ENCODE measurements around the gene LTA. TPM values are rescaled to one million over a fixed set of nuclear protein-coding genes. Genes with fewer than 3 reads are reported as not detected.

Gene LTA
- total RNA-seq, 1 experiment from 2014 or later: not detected

DNA sequence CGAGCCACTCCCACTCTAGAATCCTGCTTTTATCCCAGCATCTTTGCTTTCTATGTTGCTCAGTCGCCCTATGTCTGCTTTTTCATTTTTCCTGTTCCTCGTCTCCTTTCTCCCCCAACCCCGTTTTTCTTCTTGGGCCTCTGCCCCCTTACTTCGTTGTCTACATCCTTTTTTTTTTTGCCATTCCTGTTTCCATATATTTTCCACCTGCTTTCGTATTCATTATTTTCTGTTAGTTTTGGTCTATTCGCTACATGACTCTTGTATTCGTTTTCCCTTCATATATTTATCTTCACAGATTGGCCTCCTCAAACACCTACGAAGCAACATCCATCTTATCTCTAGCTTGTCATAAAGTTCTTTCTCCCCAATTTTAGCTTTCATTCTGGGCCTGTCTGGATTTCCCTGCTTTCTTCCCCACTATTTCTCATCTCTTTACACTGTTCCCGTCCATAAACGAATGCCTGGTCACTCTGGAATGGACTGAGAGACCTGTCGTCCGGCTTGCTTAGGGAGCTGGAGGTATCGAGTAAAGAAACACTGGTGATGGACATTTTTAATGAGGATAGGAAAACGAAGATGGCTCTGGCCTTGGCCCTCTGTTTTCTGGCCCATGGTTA, 49.3 kb downstream of the LTA start:
- Histone ChIP-seq H3K23ac (ENCODE audit: insufficient read length, low read depth, low read length) (no peak overlapping the region), H3K4me2 (ENCODE audit: insufficient read depth, insufficient read length, low read length) (peak overlapping the region; percentile 92), H4K5ac (ENCODE audit: insufficient read length, low read depth, low read length) (no peak overlapping the region), H2BK5ac (ENCODE audit: insufficient read length, low read length) (no peak overlapping the region), H3K79me1 (ENCODE audit: insufficient read depth, low read depth, low read length, poor library complexity, severe bottlenecking) (peaks cover 2% of the 10 kb centered on the region), H3K14ac (ENCODE audit: insufficient read depth, low read length) (peak overlapping the region; percentile 98; the same call in 1 of the 2 replicates), H3K9ac (ENCODE audit: extremely low read depth, insufficient read length, low read length) (peak overlapping the region; percentile 91), H3K9me3 (ENCODE audit: control insufficient read depth, low read depth, low read length) (no peaks in the 10 kb centered on the region), H3K23me2 (ENCODE audit: insufficient read length, low read depth, low read length, poor library complexity, severe bottlenecking) (peaks cover 8% of the 10 kb centered on the region), H3K56ac (ENCODE audit: insufficient read length, low read depth, low read length) (no peak overlapping the region), H3K4me1 (ENCODE audit: insufficient read depth, low read length) (peaks cover 3% of the 10 kb centered on the region; the same call in 1 of the 2 replicates), H3K79me2 (ENCODE audit: insufficient read depth, low read length) (peaks cover 20% of the 10 kb centered on the region), H4K91ac (ENCODE audit: insufficient read length, low read depth, low read length) (no peak overlapping the region), H4K20me1 (ENCODE audit: control insufficient read depth, insufficient read depth, insufficient read length) (no peaks in the 10 kb centered on the region), H3K27ac (ENCODE audit: insufficient read length, low read depth, low read length) (peak overlapping the region; percentile 85), H2BK15ac (ENCODE audit: low read depth, low read length) (no peak overlapping the region), H3K4ac (ENCODE audit: low read depth, low read length) (no peak overlapping the region; the same call in 1 of the 2 replicates), H2BK20ac (ENCODE audit: low read depth, low read length, poor library complexity, severe bottlenecking) (no peak overlapping the region), H3T11ph (ENCODE audit: low read length) (no peak overlapping the region), H2BK120ac (ENCODE audit: low read depth, low read length, poor library complexity, severe bottlenecking) (peak overlapping the region; percentile 27), H2AFZ (ENCODE audit: low read length) (no peak overlapping the region), H2BK12ac (ENCODE audit: insufficient read length, low read depth, low read length) (no peak overlapping the region), H4K8ac (replicated peaks; ENCODE audit: insufficient read length, low read depth, low read length) (no peak overlapping the region), H3K27me3 (ENCODE audit: insufficient read depth, low read length) (no peaks in the 10 kb centered on the region), H3K18ac (ENCODE audit: insufficient read length, low read depth, low read length) (peak overlapping the region; percentile 92), H2AK5ac (ENCODE audit: insufficient read length, low read length) (no peak overlapping the region)
- no peak for DNase-seq
- Mint-ChIP-seq H3K27me3 (ENCODE audit: low read depth) (no peaks in the 10 kb centered on the region), H3K9me3 (no peaks in the 10 kb centered on the region; a peak in 1 of 5 replicates), H3K4me3 (peak overlapping the region; percentile 93 to 98), H3K36me3 (ENCODE audit: insufficient read depth in 1 of 3, low read depth in 3 of 3) (peaks cover 49 to 54% (median 54%) of the 10 kb centered on the region in 3 experiments), H3K27ac (peak overlapping the region; percentile 94 to 99 (median 98)), H3K4me1 (peaks cover 14 to 20% of the 10 kb centered on the region in 2 experiments)
- TF ChIP-seq, protein P1, sequence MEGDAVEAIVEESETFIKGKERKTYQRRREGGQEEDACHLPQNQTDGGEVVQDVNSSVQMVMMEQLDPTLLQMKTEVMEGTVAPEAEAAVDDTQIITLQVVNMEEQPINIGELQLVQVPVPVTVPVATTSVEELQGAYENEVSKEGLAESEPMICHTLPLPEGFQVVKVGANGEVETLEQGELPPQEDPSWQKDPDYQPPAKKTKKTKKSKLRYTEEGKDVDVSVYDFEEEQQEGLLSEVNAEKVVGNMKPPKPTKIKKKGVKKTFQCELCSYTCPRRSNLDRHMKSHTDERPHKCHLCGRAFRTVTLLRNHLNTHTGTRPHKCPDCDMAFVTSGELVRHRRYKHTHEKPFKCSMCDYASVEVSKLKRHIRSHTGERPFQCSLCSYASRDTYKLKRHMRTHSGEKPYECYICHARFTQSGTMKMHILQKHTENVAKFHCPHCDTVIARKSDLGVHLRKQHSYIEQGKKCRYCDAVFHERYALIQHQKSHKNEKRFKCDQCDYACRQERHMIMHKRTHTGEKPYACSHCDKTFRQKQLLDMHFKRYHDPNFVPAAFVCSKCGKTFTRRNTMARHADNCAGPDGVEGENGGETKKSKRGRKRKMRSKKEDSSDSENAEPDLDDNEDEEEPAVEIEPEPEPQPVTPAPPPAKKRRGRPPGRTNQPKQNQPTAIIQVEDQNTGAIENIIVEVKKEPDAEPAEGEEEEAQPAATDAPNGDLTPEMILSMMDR (conservative IDR thresholded peaks at IDR 0.05): no peak
- no CpG with 5 or more reads among the region's 15 CpGs for WGBS (ENCODE audit: extremely low coverage, insufficient read length, low lambda C conversion rate)

Measured in H9 (cell line).